Heart left ventricle (tissue), 13 donors: Measurements from ENCODE around the gene SLC25A33.

Experiments
- CTCF ChIP-seq, 12 donors: fragments of 200-600 bp; sonication (generic) in 4 of 12; IDR thresholded peaks; one replicate each; pipeline versions ENCODE4 v1.5.0 to v1.8.0; 2018 to 2022; ENCODE audit warnings: antibody characterized with exemption in 12 of 12, mild to moderate bottlenecking in 5 of 12
- POLR2A ChIP-seq, 2 donors: fragments of 450-650 bp; IDR thresholded peaks; one replicate each; pipeline ENCODE4 v1.6.1; 2017; ENCODE audit warnings: antibody characterized with exemption in 2 of 2, mild to moderate bottlenecking in 2 of 2, moderate library complexity in 2 of 2
- donor health status: ischemic (EF 13 %, LVEDD 7.1; RV severe dilation, severe dysfunction).
- donor health status: DM: no; HTN: yes; CAD: no.
- donor health status: DM: no; HTN: no; CAD: no.
- donor health status: ischemic (EF 25% LVEDD 6.9; RV normal size, moderate dysfunction).
- donor health status: ischemic (EF 25% LVEDD 5.7; RV mildly dilated, moderate dysfunction).
- donor health status: ischemic (EF 35%, LVEDD 5.7; RV mildly dilated, moderate dysfunction).
- donor health status: nonischemic (EF 11% LVEDD 7.7; RV severe dilation, severe dysfunction).
- donor health status: DM: yes; HTN: yes; CAD: no.
- donor health status: PGD.
- donor health status: ischemic (EF 29% LVEDD 5.4; RV normal size, mild dysfunction).
- donor health status: nonischemic (EF 23%, LVEDD 6.1; RV moderate dilation, normal function).

- TF ChIP-seq CTCF (IDR thresholded peaks at IDR 0.05): no peak
- TF ChIP-seq POLR2A (IDR thresholded peaks at IDR 0.05): no peak
These were observed 50.0 kb downstream of the SLC25A33 start for GRCh38 chr1:9589144-9589718.
